ENCODE measurements around the gene CCDC148.

- TF ChIP-seq EZH2 (IDR thresholded peaks at IDR 0.05), result no peak
- TF ChIP-seq CTCF (IDR thresholded peaks at IDR 0.05), result no peak
- no peak for TF ChIP-seq EZH2phosphoT487 (IDR thresholded peaks at IDR 0.05)
Observed at GRCh38 chr2:158359846-158360245, 96.7 kb downstream of the CCDC148 start.

All from neural progenitor cell (in vitro differentiated cells).